AG04449 (cell line): Measurements from ENCODE around the gene LDLRAD2.
A peak's percentile ranks its signal among the peaks of the same experiment; 100 is the strongest.
"Not testable (repeated sequence)": the region's sequence is repeated elsewhere in the genome, so short reads cannot be mapped to it uniquely, and the experiment has no call there.

Experiments
- CTCF ChIA-PET: fragments of 350-600 bp; formaldehyde crosslinking; extraction: SDS; loops from one replicate; lab custom pipeline; 2021; ENCODE audit warnings: antibody characterized with exemption; lab: Yijun Ruan, JAX
- POLR2A ChIA-PET: fragments of 400-600, 350-600 bp; formaldehyde crosslinking; extraction: SDS; loops from one replicate; lab custom pipeline; 2020; ENCODE audit warnings: antibody characterized with exemption, inconsistent platforms; lab: Yijun Ruan, JAX
- DNase-seq: peaks from one replicate; pipeline ENCODE4 v3.0.0-alpha.2; 2010; ENCODE audit warnings: low read depth, low spot score
- H3K4me3 ChIP-seq: 2 replicates; pipeline ENCODE4 v1.5.1; 2011; ENCODE audit warnings: low read depth, mild to moderate bottlenecking, control low read depth, low read length
- CTCF ChIP-seq: IDR thresholded peaks from one replicate; pipeline ENCODE4 v1.5.1; 2011; ENCODE audit warnings: mild to moderate bottlenecking, moderate library complexity, low read length, control low read depth, inconsistent platforms; ENCODE audit not compliant: insufficient read depth; ENCODE audit errors: missing control alignments

The LDLRAD2 gene

GRCh38 chr1:21811875-21812305 is at the start of gene LDLRAD2:
Gene LDLRAD2, plus strand, starts transcription at chr1:21812265. Its CDS starts 187 bp downstream, at chr1:21812452.
- H3K4me3 ChIP-seq: no peak within 1 kb of the TSS
- CTCF ChIA-PET: no interaction called here
- no peak for TF ChIP-seq CTCF
- POLR2A ChIA-PET: no interaction called here
- DNase-seq: no peak

- DNase-seq: no peak
- POLR2A ChIA-PET: no interaction called here
- CTCF ChIA-PET: interaction anchor here (1.0 kb wide), 1 partner anchor 19 kb away, joined by 3 read pairs; no protein-coding TSS in a partner anchor
- no peak for TF ChIP-seq CTCF
- H3K4me3 ChIP-seq: no peak overlapping the region
These were observed 48.8 kb upstream of the LDLRAD2 start for GRCh38 chr1:21763236-21763635.

DNA sequence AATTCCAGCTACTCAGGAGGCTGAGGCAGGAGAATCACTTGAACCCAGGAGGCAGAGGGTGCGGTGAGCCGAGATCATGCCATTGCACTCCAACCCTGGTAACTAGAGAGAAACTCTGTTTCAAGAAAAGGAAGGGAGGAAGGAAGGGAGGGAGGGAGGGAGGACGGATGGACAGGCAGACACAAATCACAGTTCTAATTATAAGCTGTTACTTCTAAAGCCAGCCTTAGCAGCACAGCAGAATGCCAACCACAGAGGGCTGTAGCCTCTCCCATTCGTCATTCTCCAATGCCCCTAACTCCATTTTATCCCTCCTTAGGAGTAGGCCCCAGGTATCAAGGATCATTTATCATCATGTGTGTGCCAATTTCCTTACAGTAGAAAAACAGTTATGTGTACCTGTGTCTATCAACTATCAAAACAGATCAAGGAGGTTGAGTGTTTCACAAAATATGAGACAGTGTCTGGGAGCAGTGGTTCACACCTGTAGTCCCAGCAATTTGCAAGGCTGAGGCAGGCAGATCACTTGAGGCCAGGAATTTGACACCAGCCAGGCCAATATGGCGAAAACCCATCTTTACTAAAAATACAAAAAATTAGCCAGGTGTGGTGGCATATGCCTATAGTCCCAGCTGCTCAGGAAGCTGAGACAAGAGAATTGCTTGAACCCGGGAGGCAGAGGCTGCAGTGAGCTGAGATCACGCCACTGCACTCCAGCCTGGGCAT is 48.2 kb upstream of the LDLRAD2 start:
- CTCF ChIA-PET: interaction anchor here (1.0 kb wide), 1 partner anchor 18 kb away, joined by 3 read pairs; no protein-coding TSS in a partner anchor
- H3K4me3 ChIP-seq: no peak overlapping the region
- DNase-seq: no peak
- POLR2A ChIA-PET: no interaction called here
- TF ChIP-seq CTCF: no peak

DNA sequence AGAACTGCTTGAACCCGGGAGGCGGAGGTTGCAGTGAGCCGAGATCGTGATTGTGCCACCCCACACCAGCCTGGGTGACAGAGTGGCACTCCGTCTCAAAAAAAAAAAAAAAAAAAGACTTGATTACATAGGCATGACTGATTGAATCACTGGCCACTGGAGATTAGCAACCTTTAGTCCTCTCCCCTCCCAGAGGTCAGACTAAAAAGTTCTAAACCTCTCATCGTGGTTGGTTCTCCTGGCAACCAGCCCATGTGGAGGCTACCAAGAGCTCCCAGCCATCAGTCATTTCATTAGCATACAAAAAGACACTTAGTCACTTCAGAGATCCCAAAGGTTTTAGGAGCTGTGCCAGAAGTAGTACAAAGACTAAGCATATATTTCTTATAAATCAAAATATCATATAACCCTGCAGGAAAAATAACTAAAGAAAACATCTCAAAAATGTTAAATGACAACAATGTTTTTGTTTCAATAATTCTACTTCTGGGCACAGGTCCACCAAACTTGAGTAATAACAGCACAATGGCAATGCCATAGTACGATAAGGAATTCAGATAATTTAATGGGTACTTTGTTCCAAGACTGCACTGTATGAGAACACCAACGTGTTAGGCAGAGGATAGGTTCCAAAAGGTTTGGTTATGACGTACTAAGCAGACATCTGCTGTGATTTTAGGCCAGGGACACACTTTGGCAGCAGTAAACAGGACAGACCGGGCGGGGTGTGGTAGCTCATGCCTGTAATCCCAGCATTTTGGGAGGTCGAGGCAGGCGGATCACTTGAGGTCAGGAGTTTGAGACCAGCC is 47.2 kb upstream of the LDLRAD2 start:
- TF ChIP-seq CTCF: no peak
- ChIA-PET CTCF (interaction anchor here (0.6 to 0.7 kb wide), 2 partner anchors 17 to 44 kb away, joined by 3 read pairs; no protein-coding TSS in a partner anchor), POLR2A (interaction anchor here (0.7 kb wide), 1 partner anchor 171 kb away, joined by 3 read pairs; no protein-coding TSS in a partner anchor)
- H3K4me3 ChIP-seq: no peak overlapping the region
- DNase-seq: peak; percentile 71

- CTCF ChIA-PET: no interaction called here
- no peak for TF ChIP-seq CTCF
- DNase-seq: no peak
- POLR2A ChIA-PET: no interaction called here
- H3K4me3 ChIP-seq: no peak overlapping the region
These were observed 45.9 kb upstream of the LDLRAD2 start for GRCh38 chr1:21766210-21766609.

DNA sequence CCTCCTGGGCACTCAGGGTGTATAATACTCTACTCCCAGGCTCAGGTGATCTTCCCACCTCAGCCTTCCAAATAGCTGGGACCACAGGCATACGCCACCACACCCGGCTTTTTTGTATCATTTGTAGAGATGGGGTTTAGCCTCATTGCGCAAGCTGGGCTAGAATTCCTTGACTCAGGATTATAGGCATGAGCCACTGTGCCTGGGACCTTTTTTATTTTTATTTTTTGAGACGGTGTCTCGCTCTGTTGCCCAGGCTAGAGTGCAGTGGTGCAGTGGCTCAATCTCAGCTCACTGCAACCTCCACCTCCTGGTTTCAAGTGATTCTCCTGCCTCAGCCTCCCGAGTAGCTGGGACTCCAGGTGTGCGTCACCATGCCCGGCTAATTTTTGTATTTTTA is 45.0 kb upstream of the LDLRAD2 start:
- POLR2A ChIA-PET, H3K4me3 ChIP-seq, CTCF ChIA-PET, DNase-seq: not testable (repeated sequence)
